Measurements from ENCODE around the gene RNF31. TPM values are rescaled to one million over a fixed set of nuclear protein-coding genes. Genes with fewer than 3 reads are reported as not detected.

Gene RNF31
- total and polyA plus RNA-seq, 2 donors (not counting 3 experiments of a cell fraction or from before 2014, with no cell fraction given) = 32.3 to 69.7 TPM

DNA sequence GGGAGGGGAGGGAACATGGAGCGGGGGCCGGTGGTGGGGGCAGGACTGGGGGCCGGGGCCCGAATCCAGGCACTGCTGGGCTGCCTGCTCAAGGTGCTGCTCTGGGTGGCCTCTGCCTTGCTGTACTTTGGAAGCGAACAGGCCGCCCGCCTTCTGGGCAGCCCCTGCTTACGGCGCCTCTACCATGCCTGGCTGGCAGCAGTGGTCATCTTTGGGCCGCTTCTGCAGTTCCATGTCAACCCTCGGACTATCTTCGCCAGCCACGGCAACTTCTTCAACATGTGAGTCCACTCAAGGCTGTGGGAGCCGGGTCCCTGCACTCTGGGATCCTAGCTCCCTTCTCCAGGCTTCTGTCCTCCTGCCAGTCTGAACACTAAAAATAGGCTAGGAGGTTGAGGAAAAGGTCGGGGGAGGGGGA is 15.7 kb upstream of the RNF31 start:
- Histone ChIP-seq H3K9me1 (replicated peaks; ENCODE audit: control insufficient read depth, extremely low read depth, insufficient read depth, low read length) (no peaks in the 10 kb centered on the region), H3K9me3 (replicated peaks; ENCODE audit: control insufficient read depth, insufficient read depth, low read length) (no peaks in the 10 kb centered on the region), H3K27ac (ENCODE audit: insufficient read depth, low read depth, low read length) (no peak overlapping the region), H4K20me1 (replicated peaks; ENCODE audit: control insufficient read depth, extremely low read depth, insufficient read depth, low read length) (no peaks in the 10 kb centered on the region), H3K4me3 (replicated peaks in 1 of 3; ENCODE audit: insufficient read depth in 1 of 3, low read depth in 1 of 3, low read length in 3 of 3) (no peak overlapping the region), H3K9ac (replicated peaks; ENCODE audit: extremely low read depth, insufficient read depth, low read length) (no peak overlapping the region), H3K4me1 (ENCODE audit: control insufficient read depth, extremely low read depth, insufficient read depth, low read length) (peaks cover 6% of the 10 kb centered on the region), H3K36me3 (ENCODE audit: control insufficient read depth in 2 of 2, extremely low read depth in 1 of 2, insufficient read depth in 2 of 2, low read length in 2 of 2) (no peaks in the 10 kb centered on the region), H3K27me3 (ENCODE audit: control insufficient read depth in 2 of 2, insufficient read depth in 2 of 2, low read length in 2 of 2) (no peaks in the 10 kb centered on the region), H2AFZ (ENCODE audit: low read depth, low read length) (no peak overlapping the region), H3K79me2 (ENCODE audit: control insufficient read depth, insufficient read depth, low read length) (peaks cover 4% of the 10 kb centered on the region), H3K4me2 (ENCODE audit: insufficient read depth, low read length) (no peak overlapping the region)
- dilution Hi-C loops (cut with MboI; ENCODE audit: extremely low pct_ligation_motif_present, low sequenced_read_pairs) = no loop called here
- DNase-seq (ENCODE audit: low read depth, low spot score) (no peak), FAIRE-seq (no peak)
- ChIA-PET POLR2A (interaction anchor here (0.6 kb wide), 1 partner anchor 15 kb away, joined by 3 read pairs; the partner anchor contains the start of gene PSME2), CTCF (no interaction called here)
- BruUV-seq (replicated peaks) = no TSS peak
- TF ChIP-seq POLR2A (IDR thresholded peaks at IDR 0.05; ENCODE audit: low read depth, low read length) = no peak
- TF ChIP-seq, protein P1, sequence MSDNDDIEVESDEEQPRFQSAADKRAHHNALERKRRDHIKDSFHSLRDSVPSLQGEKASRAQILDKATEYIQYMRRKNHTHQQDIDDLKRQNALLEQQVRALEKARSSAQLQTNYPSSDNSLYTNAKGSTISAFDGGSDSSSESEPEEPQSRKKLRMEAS (IDR thresholded peaks at IDR 0.05; ENCODE audit: insufficient read depth, insufficient read length) = no peak
- TF ChIP-seq, protein P2, sequence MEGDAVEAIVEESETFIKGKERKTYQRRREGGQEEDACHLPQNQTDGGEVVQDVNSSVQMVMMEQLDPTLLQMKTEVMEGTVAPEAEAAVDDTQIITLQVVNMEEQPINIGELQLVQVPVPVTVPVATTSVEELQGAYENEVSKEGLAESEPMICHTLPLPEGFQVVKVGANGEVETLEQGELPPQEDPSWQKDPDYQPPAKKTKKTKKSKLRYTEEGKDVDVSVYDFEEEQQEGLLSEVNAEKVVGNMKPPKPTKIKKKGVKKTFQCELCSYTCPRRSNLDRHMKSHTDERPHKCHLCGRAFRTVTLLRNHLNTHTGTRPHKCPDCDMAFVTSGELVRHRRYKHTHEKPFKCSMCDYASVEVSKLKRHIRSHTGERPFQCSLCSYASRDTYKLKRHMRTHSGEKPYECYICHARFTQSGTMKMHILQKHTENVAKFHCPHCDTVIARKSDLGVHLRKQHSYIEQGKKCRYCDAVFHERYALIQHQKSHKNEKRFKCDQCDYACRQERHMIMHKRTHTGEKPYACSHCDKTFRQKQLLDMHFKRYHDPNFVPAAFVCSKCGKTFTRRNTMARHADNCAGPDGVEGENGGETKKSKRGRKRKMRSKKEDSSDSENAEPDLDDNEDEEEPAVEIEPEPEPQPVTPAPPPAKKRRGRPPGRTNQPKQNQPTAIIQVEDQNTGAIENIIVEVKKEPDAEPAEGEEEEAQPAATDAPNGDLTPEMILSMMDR (IDR thresholded peaks at IDR 0.05; ENCODE audit: extremely low read depth in 1 of 2, insufficient read depth in 1 of 2, low read depth in 1 of 2, low read length in 2 of 2) = no peak
- no peak for TF ChIP-seq JUN (IDR thresholded peaks at IDR 0.05; ENCODE audit: borderline replicate concordance, insufficient read depth, insufficient read length, low read depth)
- TF ChIP-seq EZH2 (IDR thresholded peaks at IDR 0.05; ENCODE audit: borderline replicate concordance, low read depth, low read length, severe bottlenecking) = no peak
- no peak for TF ChIP-seq POLR2AphosphoS5 (IDR thresholded peaks at IDR 0.05; ENCODE audit: insufficient read depth, low read depth, low read length)
- no peak for TF ChIP-seq FOS (IDR thresholded peaks at IDR 0.05; ENCODE audit: borderline replicate concordance, insufficient read depth, low read length)
- TF ChIP-seq MYC (IDR thresholded peaks at IDR 0.05; ENCODE audit: low read depth, low read length) = no peak
- TF ChIP-seq GATA2 (IDR thresholded peaks at IDR 0.05; ENCODE audit: insufficient read depth, insufficient read length, low read depth, low read length) = no peak
- intact Hi-C loops (cut with micrococcal nuclease) = no loop called here
